Activated gamma-delta T cell treated with anti-CD3 and anti-CD28 coated beads, Interleukin-2, amount 50 U/mL, for 16 hours (primary cell): ENCODE results near the gene CNTD1.

Experiments
- DNase-seq: peaks from one replicate; pipeline ENCODE4 v3.0.0-alpha.2; 2020; ENCODE audit warnings: low read depth

Gene CNTD1

GRCh38 chr17:42779304-42779935 is 19.2 kb upstream of the CNTD1 start:
- no peak for DNase-seq

- DNase-seq = no peak
These were observed 18.5 kb upstream of the CNTD1 start, which contains the start of gene WNK4 for GRCh38 chr17:42779936-42780850. WNK4 (plus strand) TSS chr17:42780610; CDS start chr17:42780699, 89 bp downstream.

GRCh38 chr17:42780851-42781638 is 17.6 kb upstream of the CNTD1 start:
- no peak for DNase-seq

- no peak for DNase-seq
These were observed 17.0 kb upstream of the CNTD1 start for GRCh38 chr17:42781639-42782165.

- DNase-seq = no peak
These were observed 16.2 kb upstream of the CNTD1 start for GRCh38 chr17:42782166-42783061.

GRCh38 chr17:42783062-42783790 is 15.4 kb upstream of the CNTD1 start:
- no peak for DNase-seq

- no peak for DNase-seq
These were observed 14.9 kb upstream of the CNTD1 start for GRCh38 chr17:42783791-42784138.

GRCh38 chr17:42784409-42784808 is 14.3 kb upstream of the CNTD1 start:
- DNase-seq = no peak

- DNase-seq = no peak
These were observed 13.7 kb upstream of the CNTD1 start for GRCh38 chr17:42784811-42785592.

GRCh38 chr17:42787266-42787665 is 11.4 kb upstream of the CNTD1 start:
- no peak for DNase-seq

GRCh38 chr17:42791948-42792347 is 6.7 kb upstream of the CNTD1 start:
- no peak for DNase-seq

GRCh38 chr17:42792545-42792944 is 6.1 kb upstream of the CNTD1 start:
- no peak for DNase-seq

- no peak for DNase-seq
These were observed 3.6 kb upstream of the CNTD1 start for GRCh38 chr17:42795061-42795460.

GRCh38 chr17:42795465-42795864 is 3.2 kb upstream of the CNTD1 start:
- DNase-seq = no peak

GRCh38 chr17:42796066-42796758 is 2.4 kb upstream of the CNTD1 start:
- no peak for DNase-seq

GRCh38 chr17:42797067-42798007 is 1.3 kb upstream of the CNTD1 start:
- DNase-seq = no peak

GRCh38 chr17:42798011-42798382 is 664 bp upstream of the CNTD1 start:
- no peak for DNase-seq
